Activated CD4-positive, alpha-beta T cell treated with anti-CD3 and anti-CD28 coated beads, Interleukin-2, amount 50 U/mL, for 4 hours (primary cell): ENCODE results near the gene MINDY4.
A peak's percentile ranks its signal among the peaks of the same experiment; 100 is the strongest.

Experiments
- DNase-seq, 2 experiments: peaks; one replicate each; pipeline ENCODE4 v3.0.0-alpha.2; 2020

The MINDY4 gene

DNA sequence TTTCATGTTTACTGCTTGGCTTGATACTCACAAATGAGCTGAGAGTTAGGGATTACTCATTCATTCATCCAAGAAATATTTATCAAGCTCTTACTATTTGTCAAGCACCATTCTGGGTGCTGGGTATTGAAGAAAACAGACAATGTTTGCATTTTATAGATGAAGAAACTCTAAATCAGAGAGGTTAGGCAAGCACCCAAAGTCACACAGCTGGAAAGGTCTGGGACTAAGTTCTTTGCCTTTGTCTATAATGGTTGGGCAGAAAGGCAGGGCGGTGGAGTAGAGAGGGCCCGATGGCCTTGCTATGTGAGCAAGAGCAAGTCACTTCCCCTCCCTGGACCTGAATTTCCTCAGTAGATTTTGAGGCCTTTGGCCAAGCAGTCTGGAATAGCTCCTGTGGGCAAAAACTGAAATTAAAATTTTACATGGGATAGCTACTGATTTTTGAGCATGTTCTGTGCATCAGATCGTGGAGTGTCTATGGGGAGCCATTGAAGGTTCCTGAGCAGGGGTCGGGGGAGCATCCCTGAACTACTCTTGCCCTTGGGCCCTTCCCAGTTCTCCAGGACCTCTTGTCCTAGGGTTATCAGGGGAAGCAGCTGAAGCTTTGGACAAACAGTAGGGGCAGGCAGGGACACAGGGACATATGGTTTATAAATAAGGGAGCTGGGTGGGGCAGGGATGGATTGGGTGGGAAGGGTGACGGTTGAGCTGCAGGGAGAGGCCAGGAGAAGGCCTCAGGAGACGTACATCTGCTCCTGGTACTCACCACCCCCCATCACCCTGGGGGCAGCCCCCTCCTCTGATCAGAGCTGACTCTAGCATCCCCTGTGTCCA lies 163.7 kb downstream of the MINDY4 start:
- no peak for DNase-seq

DNA sequence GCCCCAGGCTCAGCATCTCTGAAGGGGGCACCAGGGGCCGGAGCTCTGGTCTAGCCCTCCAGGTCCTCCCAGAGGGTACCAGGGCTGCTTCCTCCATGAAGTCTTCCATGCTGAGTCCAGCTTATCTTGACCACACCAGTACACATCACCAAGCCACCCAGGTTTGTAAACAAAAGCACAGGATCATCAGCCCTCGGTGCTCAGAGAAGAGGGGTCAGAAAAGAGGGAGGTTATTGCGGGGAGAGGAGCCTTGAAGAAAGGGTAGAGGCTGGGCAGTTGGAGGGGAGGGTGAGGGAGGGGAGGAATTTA lies 164.3 kb downstream of the MINDY4 start:
- no peak for DNase-seq

- DNase-seq = no peak
Observed at GRCh38 chr7:30936650-30937245, 165.5 kb downstream of the MINDY4 start.

DNA sequence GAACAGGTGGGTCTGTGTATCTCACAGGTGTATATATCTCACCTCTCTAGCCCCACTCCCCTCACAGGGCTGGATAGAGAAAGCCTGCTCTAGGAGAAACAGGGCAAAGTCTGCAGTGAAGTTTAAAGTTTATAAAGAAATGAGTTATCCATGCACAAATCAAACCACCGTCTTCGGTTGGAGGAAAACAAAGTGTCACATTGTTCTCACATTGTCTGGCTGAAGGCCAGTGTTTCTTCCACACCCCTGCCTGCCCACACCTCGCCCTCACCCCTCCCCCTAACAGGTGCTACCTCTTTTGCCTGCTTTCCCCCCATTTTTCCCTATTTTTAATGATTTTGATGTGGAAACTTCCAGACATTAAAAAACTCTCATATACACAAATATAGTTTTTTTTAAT lies 166.2 kb downstream of the MINDY4 start:
- no peak for DNase-seq

DNA sequence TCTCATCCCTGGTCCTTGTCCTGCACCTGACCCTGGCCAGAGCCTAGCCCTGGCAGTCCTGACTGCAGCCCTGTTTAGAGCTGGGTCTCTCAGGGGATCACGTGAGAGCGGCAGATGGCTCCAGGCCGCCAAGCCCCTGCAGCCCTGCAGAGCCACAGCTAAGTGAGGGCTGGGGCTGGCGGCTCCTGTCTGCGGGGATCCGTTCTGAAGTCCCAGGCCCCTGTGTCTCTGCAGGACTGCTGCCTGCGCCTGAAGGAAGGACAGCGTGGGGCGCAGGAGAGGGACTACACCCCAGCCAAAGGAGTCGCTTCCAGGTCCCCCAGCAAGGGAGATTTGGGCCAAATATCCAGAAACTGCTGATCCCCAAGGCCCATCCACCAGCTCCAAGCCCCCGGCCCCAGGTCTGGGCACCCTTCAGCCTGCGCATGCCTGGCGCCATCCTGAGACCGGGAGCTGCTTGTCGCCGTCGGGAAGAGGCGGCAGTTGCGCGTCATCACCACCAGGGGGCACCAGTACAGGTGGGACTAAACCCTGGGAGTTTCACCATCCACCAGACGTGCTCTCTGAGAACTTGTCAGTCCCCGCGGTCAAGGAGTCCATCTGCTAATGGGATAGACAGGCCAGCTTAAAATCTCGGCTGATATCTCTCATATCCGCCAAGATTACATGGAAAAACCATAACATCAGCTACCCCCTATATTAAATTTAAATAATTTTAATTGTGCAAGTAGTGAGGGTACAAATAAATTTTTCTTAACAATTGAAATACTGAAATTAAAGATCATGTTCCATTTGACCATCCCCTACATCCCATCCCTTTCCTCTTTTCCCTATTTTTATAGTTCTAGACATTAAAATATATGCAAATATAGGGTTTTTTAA lies 167.5 kb downstream of the MINDY4 start:
- DNase-seq = peak; percentile 40 to 46

- DNase-seq = no peak
Observed at GRCh38 chr7:30941582-30942323, 170.5 kb downstream of the MINDY4 start.
